ENCODE data around the gene CPAMD8. TPM values are rescaled to one million over a fixed set of nuclear protein-coding genes. Genes with fewer than 3 reads are reported as not detected.

Gene CPAMD8
- total and polyA plus RNA-seq, 2 donors (not counting 1 experiment from before 2014, with no cell fraction given), result 1.1 to 2.7 TPM

DNA sequence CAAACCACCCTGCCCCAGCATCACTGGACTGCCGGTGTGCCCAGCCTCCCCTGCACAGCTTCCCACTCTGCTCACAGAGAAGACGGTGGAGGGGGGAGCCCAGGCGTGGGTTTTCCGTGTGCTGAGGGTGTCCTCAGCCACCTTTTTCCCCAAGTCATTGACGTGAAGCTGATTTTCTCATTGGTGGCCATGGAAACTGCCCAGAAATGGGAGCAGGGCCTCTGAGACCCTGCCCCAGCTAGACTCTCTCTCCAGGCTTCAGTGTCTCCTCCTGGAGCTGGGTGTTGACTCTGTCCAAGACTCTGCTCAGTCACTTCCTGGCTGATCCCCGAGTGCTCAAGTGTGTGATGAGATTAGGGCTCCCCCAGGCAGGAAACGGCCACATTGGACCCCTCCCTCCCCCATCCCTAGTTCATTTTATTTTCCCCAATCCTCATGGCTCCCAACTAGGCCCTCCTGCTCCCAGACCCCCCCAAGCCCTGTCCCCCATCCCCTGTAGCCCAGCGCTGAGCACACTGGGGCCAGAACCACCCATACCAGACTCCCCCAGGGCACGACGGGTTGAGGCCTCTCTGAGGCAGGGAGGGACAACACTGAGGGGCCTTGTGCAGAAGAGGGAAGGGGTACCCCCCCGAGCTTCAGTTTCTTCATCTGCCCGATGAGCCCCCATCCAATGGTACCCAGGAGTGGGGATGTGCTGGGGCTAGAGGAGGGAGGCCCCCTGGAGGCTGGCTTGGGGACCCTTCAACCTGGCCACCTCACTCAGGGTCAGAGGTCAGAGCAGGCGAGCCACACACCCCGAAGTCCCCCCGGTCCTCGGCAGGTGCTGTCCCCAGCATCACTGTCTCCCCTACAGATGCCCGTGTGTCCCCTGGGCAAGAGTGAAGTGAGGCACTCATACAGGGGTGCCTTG is 139.0 kb downstream of the CPAMD8 start:
- H3K27me3 Mint-ChIP-seq, result peaks cover 3% of the 10 kb centered on the region
- DNase-seq, result no peak
- peaks cover 3% of the 10 kb centered on the region for H3K9me3 Mint-ChIP-seq (ENCODE audit: insufficient read depth)
- Histone ChIP-seq H3K27ac (ENCODE audit: low read length in 2 of 2) (no peak overlapping the region), H3K27me3 (replicated peaks in 1 of 4; ENCODE audit: control extremely low read depth in 1 of 4, control insufficient read depth in 3 of 4, insufficient read depth in 4 of 4, low read length in 3 of 4) (peaks cover 0 to 14% (median 5%) of the 10 kb centered on the region in 4 experiments), H3K4me2 (replicated peaks; ENCODE audit: low read depth, low read length, poor library complexity, severe bottlenecking) (no peak overlapping the region), H4K20me1 (ENCODE audit: control insufficient read depth, insufficient read depth, low read length, poor library complexity, severe bottlenecking) (no peaks in the 10 kb centered on the region), H3K9ac (ENCODE audit: low read length) (no peak overlapping the region), H2AFZ (ENCODE audit: insufficient read depth, low read depth, low read length, poor library complexity, severe bottlenecking) (no peak overlapping the region), H3K4me1 (ENCODE audit: control insufficient read depth in 2 of 2, insufficient read depth in 2 of 2, low read length in 2 of 2) (peaks cover 11 to 29% of the 10 kb centered on the region in 2 donors), H3K9me3 (ENCODE audit: control extremely low read depth in 1 of 3, control insufficient read depth in 2 of 3, insufficient read depth in 1 of 3, low read length in 2 of 3) (peaks cover 0 to 26% (median 4%) of the 10 kb centered on the region in 3 donors), H3K4me3 (ENCODE audit: control extremely low read depth in 1 of 5, extremely low read depth in 1 of 5, insufficient read depth in 1 of 5, low read depth in 2 of 5, low read length in 4 of 5) (no peak overlapping the region), H3K36me3 (replicated peaks in 1 of 2; ENCODE audit: control extremely low read depth in 1 of 2, control insufficient read depth in 1 of 2, extremely low read depth in 1 of 2, insufficient read depth in 2 of 2, low read length in 1 of 2) (no peaks in the 10 kb centered on the region), H3K79me2 (ENCODE audit: control insufficient read depth, insufficient read depth, low read length) (no peaks in the 10 kb centered on the region)
- ChIA-PET POLR2A (interaction anchor here (0.6 kb wide), 2 partner anchors 26 to 27 kb away, joined by 5 read pairs; no protein-coding TSS in a partner anchor), CTCF (no interaction called here)
- intact Hi-C loops (cut with micrococcal nuclease), result no loop called here
- ATAC-seq (ENCODE audit: low read depth), result no peak
- H3K4me3 Mint-ChIP-seq, result no peak overlapping the region
- TF ChIP-seq EZH2 (IDR thresholded peaks at IDR 0.05; ENCODE audit: borderline replicate concordance, insufficient read depth, low read depth, low read length, poor library complexity, severe bottlenecking), result no peak
- no peak for TF ChIP-seq CTCF (IDR thresholded peaks at IDR 0.05)
- peaks cover 27% of the 10 kb centered on the region for H3K4me1 Mint-ChIP-seq
- 64% methylated on average over 12 of the region's 17 CpGs for WGBS (ENCODE audit: insufficient coverage)
- H3K27ac Mint-ChIP-seq, result no peak overlapping the region
